Measurements from ENCODE around the gene SORD.
"Not testable (repeated sequence)": the region's sequence is repeated elsewhere in the genome, so short reads cannot be mapped to it uniquely, and the experiment has no call there.

Gene SORD

DNA sequence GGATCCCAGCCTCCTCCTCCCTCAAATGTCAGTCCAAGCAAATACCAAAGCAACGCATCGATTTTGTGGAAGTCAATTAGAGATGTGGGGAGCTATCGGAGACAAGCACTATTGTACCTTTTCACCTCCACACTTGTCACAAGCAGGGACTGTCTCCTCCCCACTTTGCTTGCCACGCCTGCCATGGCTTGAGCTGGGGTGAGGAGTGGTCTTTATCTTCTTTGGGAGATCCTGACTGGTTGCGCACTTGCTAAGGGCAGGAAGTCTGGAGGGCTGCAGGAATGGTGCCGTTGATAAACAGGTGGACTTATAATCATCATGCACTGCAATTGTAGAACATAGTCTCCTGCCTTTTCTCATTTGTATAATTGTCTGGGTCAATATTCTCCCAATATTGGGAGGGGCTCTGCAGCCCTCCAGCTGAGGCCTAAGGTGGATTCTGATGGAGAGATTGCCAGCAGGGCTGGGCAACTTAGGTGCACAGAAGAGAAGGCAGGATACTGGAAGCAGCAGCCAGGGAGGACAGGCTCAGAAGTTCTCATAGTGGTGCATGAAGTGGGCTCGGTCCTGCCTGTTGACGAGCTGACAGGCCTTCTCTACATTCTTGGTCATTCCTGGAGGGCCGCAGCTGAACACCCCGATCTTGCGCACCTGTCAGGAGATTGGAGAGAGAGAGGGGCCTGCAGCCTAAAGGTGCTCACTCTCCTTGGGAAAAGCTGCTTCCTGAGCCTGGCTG lies 70.8 kb downstream of the SORD start:
- DNase-seq, result no peak

- DNase-seq, result no peak
These were observed 71.3 kb downstream of the SORD start for GRCh38 chr15:45094358-45094730.

GRCh38 chr15:45095661-45096060 lies 72.7 kb downstream of the SORD start:
- no peak for DNase-seq

DNA sequence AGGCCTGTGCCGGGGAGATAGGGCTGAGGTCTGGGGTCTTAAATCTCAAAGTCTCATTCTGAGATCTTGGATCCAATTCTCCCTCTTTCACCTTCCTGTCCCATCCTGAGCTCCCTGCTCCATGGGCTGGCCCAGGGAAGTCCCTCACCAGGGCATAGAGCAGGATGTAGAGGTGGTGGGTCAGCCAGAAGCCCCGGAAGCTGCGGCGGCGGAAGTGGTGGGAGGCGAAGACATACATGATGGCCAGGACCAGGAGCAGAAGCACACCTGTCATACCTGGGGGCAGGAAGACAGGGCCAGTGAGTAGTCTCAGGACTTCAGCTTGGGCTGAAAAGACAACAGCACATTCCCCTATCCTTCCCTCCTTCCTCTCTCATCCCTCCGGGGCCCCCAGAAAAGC lies 74.5 kb downstream of the SORD start:
- DNase-seq, result no peak

DNA sequence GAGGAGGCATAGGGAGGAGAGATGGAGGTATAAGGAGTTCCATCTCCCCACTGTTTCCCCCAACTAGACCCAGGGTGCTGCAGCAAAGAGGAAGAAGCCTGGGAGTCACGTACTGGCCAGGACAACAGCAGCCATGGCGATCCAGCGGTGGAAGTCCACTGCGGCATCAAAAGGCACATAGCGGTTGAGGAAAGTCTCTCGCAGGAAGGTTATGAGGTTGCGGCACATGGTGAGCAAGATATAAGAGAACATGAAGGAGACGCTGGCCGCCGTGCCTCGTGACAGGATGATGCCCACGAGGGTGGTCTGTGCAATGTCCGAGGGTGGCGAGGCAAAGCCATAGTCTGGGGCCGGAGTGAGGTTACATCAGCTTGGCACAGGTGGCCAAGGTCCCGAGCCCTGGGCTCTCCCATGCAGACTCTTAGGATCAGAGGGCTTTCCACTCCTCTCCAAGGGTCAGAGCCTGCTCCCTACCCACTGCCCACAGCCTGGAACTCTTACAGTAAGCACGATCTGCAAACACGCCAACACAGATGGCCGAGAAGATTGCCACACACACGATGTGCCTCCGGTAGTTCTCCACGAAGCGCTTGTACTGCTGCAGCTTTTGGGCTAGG lies 76.7 kb downstream of the SORD start:
- no peak for DNase-seq

- DNase-seq, result no peak
These were observed 78.1 kb downstream of the SORD start for GRCh38 chr15:45100884-45101625.

DNA sequence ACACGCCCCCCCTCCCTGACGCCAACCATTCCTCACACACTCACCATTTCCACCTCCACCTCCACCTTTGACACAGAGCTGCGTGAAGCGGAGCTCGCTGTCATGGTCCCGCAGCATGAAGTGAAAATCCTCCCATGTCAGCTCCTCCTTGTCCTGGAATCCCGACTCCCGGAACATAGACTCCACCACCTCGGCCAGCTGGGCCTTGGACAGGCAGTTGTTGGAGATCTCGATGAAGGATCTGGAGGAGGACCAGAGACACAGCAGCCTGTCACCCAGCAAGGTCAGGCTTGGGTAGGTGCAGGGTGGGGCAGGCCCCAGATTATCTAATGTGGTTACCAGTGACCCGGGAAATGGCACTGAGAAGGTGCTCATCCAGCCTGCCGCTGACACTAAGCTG lies 78.8 kb downstream of the SORD start:
- no peak for DNase-seq

DNA sequence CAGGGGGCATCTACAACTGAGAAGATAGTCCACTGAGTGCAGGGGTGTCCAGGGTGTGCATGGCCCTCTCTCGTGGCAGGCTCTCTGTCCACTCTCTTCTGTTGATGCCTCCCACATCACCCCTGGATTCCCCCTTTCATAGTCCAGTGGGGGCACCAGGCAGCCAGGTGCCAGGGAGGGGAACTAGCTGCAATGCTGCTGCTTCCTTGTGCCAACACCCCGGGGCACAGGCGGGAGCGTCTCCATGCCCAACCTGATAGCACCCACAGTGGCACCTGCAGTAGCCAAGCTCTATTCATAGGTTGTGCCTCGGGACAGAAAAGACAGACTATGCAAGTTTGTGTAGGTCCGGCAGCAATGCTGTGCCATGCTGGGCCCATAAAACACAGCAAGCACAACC lies 79.2 kb downstream of the SORD start:
- no peak for DNase-seq

GRCh38 chr15:45104170-45104569 lies 81.2 kb downstream of the SORD start:
- not testable (repeated sequence) for DNase-seq

DNA sequence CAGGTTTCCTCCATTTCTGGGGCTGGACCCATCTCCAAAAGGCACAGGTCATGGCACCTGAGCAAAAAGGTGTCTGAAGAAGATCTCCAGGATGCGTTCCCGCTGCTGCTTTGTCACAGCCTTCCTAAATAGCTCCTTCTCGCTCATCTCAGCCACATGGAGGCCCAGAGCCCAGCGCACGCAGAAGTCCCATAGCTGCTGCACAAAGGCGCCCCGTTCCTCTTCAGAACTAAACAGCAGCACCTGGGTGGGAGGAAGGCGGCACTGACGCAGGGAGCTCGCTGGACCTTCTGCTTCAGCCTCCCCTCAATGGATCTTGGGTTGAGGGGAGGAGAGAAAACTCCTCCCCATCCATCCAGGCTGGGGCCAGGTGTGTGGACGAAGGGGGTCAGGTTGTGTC lies 82.6 kb downstream of the SORD start:
- DNase-seq, result no peak

- no peak for DNase-seq
These were observed 83.2 kb downstream of the SORD start for GRCh38 chr15:45106002-45106790.

- DNase-seq, result no peak
These were observed 85.1 kb downstream of the SORD start for GRCh38 chr15:45107941-45108630.

GRCh38 chr15:45110256-45110820 lies 87.3 kb downstream of the SORD start:
- DNase-seq, result no peak

DNA sequence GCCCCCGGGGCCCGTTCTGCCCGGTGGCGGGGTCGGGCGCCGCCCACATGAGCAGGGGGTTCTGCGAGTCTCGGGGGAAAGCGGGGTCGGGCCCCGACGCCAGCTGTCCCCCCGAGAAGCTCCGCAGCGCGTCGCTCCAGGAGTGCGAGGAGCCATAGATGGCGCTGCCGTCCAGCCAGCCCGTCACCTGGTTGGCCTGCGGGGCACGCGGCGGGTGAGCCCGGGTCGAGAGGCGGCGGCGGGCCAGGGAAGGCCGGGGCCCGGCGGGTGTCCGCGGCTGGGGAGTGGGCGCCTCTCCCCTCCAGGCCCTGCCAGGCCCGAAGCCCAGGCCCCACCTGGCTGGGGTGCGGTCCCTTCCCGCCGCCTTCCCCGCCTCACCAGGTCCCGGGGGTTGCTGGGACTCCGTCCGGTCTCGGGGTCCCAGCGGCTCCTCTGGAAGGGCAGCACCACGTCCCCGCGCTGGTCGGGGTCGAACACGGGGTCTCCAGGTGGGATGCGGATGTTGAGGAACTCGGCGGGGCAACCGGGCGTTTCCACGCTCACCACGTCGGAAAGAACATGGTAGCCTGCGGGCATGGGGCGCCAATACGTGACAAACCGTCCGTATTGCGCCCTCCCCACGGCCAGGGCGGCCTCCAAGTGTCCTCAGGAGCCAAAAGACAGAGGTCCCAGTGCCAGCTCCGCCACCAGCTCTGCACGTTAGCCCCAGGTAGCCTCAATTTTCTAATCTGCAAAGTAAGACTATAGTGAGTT lies 88.6 kb downstream of the SORD start:
- no peak for DNase-seq

DNA sequence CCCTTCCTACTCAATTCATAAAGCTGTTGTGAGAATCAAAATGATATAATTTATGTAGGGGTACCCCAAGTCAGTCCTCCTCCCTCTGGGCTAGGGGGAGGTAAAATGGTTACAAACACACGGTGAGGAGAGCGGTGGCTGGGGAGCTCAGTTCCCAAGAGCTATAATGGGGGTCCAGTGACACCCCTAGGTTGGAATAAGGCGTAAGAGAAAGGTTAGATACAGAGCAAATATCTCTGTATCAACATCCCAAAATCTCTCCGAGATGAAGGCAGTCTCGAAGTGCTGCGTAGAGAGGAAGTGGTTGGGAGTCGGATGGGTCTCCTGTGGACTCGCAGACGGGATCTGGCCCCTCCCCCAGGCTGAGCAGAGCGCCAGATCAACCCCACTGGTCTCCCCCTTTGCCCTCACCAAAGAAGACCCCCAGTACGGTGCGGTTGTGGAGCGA lies 89.2 kb downstream of the SORD start:
- DNase-seq, result no peak

DNA sequence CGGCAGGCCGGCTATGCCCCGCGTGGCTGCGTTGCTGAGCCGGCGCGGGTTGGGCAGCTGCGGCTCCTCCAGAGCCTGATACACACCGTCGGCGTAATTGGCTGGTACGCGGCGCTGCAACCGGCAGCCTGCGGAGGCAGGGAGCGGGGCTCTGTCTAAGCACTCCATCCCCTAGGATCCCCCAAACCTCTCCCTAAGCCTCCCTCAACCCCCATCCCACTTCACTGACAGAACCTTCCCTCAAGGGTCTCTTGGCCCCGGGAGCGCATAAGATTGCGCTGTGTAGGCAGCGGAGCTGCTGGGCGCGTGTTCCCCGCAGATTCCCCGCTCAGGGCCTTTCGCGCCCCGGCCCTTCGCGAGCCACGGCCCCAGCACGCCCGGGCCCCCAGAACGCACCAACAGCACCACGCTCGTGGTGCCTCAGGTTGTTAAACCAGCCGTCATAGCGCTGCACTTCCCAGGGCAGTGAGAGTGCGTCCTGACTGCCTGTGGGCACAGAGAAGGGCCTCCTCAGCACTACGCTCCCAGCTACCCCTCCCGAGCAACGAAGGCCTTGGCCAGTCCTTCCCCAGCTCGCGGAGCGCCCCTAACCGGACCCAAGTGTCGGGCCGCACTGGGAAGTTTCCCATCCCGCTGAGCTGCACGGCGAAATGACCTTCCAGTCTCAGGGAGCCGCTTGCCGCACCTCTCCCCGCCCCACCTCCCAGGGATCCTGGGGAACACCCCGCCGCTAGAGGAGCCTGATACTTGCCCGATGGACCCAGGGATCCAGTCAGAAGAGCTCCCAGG lies 89.8 kb downstream of the SORD start:
- no peak for DNase-seq

DNA sequence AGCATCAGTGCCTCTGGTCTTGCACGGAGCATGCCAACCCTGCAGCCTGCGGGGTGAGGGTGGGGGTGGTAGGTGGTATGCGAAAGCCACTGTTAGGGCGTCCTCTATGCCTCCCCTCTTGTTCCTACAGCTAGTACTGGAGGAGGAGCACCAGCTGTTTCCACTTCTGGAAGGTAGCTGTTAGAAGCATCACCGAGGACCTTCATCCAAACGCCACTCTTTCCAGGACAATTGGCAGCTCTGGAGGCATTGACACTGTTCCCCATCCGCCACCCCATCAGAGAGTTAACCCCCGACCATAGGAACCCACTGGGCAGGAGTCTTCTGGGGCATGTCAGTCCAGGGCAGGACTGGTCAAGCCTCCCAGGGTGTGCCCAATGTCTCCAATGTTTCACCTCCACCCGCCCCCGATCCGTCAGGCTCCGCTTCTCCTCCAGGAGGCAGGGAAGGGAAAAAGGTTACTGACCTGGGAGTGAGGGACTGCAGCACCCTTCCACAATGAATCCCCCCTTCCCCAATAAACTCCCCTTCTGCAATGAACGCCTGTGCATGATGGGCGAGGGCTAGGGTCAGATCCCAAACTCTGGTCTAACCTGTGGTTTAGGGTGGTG lies 90.5 kb downstream of the SORD start:
- no peak for DNase-seq

GRCh38 chr15:45114076-45114750 lies 91.2 kb downstream of the SORD start, which contains the start of the genes DUOX2 and DUOXA2:
TSS of gene DUOX2 (minus strand) at chr15:45114172. CDS start at chr15:45113411, 761 bp downstream.
TSS of gene DUOXA2 (plus strand) at chr15:45114326. CDS start at chr15:45114606, 280 bp downstream.
- DNase-seq, result no peak
